Ramos (cell line): ENCODE data around the gene MATN1.

Source experiments
- in situ Hi-C: fragments of 300-500 bp; cut with MboI; formaldehyde crosslinking; loops from one replicate; pipeline ENCODE4 v1.14.3; 2022; ENCODE audit warnings: low sequenced_read_pairs; ENCODE audit not compliant: unreplicated experiment

Gene MATN1

DNA sequence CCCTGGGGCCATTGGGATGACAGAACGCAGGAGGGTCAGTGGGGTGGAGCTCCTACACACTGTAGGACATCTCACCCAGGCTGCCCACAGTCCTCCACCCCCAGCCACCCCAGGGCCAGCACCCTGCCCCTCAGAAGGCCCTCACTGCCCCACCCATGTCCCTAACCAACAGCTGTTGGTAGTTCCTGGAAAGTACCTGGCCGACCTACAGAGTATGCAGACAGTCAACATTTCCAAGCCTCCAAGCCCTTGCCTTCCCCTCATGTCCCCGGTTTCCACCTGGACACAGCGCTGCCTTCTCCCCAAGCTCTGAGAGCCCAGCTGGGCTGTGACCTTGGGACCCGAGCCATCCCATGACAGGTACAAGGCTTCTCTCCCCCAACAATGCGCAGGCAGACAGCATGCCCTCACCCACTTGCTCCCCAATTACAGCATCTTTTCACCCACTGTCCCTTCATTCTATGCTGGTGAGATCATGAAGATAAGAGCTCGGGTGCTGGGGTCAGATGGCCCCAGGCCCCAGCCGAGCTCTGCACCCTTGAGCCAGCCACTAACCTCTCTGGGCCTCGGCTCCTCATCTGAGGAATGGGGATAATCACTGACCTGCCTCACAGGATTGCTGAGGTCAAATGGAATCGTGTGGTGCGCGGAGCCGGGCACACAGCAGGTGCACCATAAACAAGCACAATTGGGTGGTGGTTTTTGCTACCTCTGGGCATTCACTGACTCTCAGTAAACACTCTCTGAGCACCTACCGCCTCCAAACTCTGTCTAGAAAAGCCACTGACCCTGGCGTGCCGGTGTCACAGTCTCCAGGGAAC lies 23.0 kb upstream of the MATN1 start:
- in situ Hi-C loops = no loop called here

DNA sequence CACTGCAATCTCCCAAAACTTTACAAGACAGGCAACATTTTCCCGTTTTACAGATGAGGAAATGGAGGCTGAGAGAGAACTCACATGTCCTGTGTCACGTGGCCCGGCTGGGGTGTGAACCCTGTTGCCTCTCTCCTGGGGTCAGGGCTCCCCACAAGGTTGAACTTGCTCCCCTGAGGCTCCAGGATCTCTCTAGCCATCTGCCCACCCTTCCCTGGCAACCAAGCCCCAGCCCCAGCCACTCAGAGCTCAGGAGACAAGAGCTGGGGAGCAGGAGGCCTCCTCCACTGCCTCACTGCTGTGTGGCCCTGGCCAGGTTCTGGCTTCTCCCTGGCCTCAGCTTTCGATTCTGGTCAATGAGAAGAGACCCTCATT lies 22.4 kb upstream of the MATN1 start:
- in situ Hi-C loops = no loop called here

DNA sequence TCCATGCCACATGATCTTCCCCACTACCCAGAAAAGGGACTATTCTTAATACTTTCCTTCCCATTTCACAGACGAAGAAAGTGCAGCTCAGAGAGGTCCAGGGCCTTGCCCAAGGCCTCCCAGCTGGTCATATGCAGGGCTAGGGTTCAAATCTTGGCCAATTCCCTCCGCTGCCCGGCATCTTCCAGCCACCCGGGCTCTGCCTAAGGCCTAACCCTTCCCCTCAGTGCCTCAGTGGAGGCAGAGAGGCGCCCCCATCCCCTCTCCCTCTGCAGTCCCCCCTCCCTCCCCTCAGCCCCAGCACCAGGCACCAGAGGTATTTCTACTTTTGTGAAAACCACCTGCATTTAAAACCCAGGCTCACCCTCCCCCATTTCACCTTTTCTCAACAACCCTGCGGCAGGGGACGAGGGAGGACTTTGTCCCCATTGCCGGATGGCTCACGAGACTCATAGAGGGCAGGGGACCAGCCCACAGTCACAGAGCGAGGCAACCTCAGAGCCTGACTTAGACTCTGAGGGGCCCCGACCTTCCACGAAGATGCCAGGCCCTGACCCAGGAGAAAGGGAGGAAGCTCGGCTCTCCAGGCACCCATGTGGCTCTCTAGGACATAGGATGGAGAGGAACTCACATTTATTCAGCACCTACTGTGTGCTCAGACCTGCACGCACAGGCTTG lies 21.9 kb upstream of the MATN1 start:
- in situ Hi-C loops = no loop called here

DNA sequence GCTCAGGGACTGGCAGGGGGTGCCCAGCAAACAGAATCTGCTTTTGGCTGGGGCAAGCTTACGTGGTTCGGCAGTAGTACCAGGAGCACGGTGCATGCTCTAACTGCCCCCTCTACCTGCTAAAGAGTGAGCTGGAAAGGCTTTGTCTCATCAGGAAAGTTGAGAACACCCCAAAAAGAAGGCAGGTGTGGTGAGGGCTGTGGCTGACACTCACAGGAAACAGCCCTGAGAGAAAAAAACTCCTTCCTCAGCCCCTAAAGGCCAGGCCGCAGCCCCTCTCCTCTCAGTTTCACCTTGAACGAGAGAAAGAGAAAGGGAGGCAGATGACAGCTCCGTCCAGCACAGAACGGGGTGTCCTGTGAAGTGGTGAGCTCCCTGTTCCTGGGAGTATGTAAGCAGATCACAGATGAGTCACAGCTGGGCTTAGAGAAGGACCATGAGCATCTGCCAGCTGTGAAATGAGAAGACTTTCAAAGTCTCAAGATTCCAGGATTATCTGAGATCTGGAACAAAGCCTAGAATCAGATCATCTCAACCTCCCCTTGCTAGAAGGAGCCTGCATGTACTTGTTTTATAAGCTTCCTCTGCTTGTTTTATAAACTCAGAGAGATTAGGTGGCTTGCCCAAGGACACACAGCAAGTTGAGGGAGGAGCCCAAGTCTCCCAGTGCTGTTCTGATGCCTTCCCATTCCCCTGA lies 20.8 kb upstream of the MATN1 start:
- in situ Hi-C loops = no loop called here

DNA sequence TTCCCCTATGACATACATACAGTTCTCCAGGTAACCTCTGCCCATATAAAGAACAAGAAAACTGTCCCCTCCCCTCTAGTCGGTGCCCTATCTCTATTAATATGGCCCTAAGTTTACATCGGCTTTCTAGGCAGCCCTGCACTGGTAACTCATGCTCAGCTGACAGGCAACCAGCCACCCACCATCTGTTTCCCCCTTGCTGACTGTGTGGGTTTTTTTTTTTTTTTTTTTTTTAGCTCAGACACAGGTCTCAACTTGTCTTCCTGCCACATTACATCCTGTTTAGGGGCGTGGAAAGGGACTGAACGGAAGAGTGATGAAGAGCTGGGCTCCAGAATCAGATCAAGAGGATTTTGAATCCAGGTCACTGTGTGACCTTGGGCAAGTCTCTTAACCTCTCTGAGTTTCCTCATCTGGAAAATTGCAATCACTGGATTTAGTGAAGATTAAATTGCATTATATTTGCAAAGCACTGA lies 20.2 kb upstream of the MATN1 start:
- in situ Hi-C loops = no loop called here

DNA sequence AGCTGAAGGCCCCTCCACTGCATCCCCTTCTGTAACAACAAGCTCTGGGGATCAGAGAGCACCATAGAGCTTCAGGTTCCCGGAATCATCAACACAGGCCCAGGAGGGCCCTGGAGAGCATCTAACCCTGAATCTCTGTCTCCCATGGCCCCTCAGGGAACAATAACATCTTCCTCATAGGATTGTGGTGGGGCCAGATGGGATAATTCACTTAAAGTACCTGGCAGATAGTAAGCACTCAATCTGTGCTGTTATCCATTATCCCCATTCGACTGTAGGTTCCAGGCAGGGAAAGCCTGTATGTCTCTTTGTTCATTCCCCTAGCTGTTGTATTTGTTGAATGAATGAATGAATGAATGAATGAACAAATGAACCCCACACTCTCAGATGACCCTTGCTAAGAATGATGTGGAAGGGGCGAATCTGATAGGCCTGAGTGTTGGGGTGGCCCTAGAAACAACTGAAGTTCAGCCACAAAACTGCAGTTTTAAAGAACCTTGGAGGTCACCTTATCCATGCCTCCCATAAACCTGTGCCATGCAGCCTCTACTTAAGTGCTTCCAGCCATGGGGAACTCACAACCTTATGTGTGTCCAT lies 19.7 kb upstream of the MATN1 start:
- in situ Hi-C loops = no loop called here

DNA sequence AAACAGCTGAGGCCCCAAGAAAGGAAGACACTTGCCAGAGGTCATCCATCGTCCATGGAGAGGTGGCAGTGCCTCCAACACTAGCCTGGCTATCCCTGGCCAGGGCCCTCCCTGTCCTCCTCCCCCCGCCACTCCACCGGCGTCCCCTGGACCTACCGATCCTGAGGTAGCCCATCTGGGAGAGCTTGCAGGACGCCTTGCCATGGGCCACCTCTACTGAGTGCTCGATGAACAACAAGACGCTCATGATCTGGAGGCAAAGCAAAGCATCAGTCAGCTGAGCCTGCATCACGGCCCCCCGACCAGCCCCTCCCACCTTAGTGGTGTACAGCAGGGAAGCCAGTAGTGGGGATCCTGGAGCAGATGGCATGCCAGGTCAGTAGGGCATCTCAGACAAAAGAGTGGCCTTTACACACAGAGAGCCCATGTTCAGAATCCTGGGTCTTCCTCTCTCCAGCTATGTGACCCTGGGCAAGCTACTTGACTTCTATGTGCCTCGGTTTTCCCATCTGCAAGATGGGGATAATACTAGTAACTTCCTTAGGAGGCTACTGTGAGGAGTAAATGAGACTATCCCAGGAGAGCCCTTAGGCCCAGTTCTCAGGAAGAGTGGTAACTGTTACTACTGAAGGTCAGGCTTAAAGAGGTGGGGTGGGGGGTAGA lies 19.0 kb upstream of the MATN1 start:
- in situ Hi-C loops = no loop called here

DNA sequence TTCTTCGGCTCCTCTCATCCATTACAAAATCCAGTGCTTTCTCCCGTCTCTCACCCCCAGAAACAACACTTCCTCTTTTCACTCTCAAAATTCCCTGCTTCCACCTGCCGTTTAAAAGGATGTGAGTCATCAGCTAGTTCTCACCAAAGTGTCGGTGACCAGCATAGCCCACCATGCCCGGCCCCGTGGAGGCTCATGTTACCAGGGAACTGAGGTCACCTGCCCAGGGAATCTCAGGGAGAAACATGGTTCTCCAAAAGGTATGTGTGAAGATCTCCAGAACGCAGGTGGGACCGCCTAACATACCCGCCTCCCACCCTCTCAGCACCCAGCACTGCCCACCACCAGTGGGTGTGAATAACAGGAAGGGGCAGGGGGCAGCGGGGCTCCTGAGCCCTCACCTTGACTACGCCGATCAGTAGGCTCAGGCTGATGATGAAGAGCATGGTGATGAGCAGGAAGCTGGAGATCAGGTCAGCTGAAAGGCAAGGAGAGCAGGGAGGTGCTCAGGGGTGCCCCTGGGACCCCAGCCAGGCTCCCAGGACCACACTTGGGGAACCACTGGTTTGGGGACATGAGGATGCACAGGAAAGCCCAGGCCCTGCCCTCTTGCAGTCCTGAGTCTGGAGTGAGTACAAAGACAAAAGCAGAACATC lies 18.0 kb upstream of the MATN1 start:
- in situ Hi-C loops = no loop called here

DNA sequence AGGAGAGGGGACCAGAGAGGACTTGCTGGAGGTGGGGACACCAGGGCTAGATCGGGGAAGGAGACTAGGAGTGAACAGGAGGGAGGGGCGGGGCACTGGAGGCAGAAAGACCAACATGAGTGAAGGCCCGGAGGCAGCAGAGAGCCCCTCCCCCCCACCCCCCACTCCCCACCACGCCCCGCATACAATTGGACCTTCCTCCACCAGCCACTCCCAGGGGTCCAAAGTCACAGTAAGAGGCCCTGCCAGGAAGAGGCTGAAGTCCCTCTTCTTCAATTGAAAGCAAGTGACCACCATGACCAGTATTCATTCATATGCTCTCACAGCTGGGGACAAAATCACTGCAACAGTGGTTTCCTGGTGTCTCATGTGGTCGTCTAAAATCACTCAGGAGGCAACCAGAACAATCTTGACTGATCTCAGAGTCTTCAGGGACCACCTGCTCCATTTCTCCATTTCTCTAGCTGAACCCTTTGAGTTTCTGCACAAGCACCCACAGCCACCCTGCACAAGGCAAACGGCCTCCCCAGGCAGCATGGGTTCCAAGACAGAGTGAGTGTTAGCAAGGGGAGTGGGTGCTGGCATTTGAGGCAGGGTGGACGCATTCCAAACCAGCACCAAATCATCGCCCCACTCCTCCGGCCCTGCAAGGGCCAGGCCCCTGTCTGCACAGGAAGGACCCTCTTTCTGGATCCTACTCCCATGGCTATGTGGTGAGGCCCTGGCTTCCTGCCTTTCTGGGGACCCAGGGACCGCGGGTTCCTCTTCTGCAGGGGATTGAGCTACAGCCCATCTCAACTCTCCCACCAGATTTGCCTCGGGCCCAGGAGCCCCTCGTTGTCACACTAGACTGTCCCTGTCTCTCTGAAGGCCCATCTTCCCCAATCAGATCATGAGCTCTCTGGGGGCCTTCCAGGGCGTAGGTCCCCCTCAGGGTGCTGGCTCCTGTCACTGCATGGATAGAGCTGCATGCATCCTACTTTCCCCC lies 17.2 kb upstream of the MATN1 start:
- in situ Hi-C loops = no loop called here

DNA sequence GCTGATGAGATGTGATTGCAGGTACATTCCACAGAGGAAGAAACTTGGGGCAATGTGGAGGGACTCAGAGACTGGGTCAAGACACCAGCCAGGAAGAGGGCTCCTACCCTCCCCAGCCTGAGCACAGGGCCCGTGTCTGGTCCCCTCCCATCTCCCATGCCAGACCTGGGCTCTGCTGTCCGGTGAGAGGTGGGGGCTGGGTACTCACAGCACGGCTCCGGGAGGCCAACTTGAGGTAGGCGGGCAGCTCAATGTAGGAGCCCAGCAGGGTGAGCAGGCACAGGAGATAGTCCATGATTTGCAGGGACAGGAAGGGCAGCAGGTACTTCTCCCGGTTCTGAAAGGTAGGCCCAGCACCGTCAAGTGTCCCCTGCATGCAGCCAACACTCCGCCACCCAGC lies 16.2 kb upstream of the MATN1 start:
- in situ Hi-C loops = no loop called here

DNA sequence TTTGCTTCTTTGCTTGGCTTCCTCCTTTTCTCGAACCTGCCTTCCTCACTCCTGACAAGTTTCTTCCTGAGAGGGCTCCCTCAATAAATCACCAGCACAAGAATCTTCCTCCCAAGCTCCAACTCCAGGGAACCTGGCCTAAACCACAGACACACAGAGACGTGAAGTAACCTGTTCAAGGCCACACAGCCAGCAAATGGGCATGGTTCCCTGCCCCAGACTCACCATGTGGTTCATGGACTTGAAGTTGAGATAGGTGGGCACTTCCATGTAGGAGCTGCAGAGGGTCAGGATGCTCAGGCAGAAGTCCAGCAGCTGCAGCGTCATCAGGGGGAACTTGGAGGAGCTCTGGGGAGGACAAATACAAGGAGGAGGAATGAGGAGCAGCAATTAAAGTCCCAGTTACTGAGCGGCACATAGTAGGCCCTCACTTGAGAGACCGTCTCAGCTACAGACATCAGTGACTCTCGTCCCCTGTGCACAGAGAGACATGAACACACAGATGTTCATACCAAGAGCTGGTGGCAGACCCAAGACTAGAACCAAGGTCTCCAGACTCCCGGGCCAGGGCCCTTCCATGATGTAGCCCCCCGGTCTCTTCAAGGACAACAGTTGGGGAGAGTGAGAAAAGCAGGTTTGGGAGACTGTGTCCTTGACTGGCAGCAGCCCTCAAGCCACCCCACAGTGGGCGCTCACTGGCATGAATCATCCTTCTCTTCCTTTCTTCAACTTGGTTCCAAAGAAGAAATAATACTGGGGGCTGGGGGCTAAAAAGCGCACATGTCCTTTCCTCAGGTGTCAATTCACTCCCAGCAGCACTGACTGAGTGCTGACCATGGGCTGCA lies 15.6 kb upstream of the MATN1 start:
- in situ Hi-C loops = no loop called here

DNA sequence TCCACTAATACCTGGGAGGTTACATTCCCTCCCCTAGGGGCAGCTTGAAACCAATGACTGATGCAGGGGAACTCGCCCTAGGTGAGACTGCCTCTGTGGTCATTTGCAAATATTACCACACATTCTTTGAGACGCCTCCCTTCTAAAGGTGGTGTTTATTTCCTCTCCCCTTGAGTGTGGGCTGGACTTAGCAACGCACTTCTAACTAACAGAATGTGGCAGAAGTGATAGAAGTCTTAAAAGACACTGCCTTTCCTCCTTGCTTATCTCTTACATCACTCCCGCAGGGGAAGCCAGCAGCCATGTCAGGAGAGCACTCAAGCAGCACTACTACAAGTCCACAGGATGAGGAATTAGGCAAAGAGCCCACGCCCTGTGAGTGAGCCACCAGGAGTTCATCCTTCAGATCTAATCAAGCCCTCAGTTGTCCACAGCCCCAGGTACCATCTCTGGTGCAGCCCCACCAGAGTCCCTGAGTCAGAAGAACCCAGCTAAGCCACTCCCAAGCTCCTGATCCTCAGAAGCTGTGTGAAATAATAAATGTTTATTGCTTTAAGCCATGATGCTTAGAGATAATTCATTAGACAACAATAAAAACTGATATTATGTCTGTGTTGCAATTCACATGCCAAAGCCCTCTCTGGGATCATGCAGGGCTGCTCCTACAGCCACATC lies 14.8 kb upstream of the MATN1 start:
- in situ Hi-C loops = no loop called here

DNA sequence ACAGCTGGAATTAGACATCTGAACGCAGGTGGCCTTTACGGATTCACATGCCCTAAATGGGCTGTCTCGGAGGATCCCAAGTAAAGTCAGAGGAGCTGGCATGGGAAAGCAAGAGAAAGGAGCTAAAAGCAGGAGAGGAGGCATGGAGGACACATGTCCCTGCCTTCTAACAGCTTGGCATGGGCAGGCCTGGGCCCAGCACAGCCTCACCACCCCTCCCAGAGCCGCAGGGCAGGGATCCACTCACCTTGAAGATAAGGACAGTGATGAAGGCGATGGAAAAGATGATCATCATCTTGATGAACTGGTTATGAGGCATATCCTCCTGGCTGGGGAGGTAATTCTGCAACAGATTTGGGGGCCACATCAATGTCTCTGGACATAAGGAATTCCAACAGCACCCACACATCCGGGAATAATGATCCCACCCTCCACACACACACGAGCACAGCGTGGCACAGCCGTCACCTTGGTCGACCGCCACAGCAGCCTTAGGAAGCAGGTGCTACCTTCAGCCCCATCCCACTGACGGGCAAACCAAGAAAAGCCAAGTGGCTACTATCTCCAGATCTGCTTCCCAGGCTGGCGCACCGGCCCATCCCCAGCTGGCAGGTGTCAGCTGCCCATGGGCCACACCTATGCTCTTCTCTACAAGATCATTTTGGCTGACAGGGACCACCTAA lies 14.1 kb upstream of the MATN1 start:
- in situ Hi-C loops = no loop called here

DNA sequence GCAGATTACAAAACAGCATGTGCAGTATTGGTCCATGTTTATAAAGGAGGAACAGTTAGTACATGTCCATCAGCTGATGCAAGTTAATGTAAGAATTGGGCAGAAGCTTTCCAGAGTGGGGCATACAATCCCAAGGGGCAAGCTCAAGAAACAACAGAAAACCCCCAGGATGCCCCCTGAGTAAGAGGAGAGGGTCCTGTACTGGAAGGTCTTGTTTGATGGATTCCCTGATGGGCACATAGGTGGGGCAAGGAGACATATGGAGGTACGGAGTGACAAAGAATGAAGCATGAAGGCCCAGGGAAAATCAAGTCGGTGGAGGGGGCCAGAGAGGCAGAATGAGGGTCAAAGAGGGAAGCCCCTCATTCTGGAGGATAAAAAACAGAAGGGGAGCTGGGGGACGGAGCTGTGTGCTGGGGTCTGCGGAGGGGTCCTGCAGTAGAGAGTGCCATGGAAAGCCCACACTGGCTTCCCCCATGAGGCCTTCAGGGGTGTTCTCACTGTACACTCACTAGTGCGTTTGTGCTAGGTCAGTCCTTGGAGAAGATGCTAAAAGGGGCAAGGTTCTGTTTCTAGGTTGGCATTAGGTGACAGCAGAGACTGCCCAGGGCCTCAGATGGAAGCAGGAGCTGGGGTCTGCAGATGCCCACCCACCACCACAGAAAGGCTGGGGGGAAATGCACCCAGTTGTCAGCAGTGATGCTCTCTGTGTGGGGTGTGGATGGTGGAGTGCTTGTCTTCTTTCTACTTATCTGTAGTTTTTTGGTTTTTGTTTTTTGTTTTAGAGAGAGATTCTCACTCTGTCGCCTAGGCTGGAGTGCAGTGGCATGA lies 12.5 kb upstream of the MATN1 start:
- in situ Hi-C loops = no loop called here

DNA sequence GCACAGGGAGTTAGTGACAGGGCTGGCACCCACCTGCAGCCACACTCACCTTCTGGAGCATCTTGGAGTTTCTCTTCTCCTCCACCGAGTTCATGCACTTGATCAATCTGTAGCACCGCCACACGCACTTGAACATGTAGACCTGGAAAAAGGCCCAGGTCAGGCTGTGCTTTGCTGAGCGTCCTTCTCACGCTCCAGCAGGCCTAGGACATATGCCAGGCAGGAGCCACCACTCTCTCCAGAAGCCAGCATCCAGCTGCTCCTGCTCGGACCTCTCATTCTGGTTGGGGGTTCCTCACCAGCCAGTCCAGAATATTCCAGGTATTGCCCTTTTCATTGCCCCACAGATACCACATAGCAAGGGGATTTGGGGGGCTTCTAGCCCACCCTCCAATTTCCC lies 11.7 kb upstream of the MATN1 start:
- in situ Hi-C loops = no loop called here

DNA sequence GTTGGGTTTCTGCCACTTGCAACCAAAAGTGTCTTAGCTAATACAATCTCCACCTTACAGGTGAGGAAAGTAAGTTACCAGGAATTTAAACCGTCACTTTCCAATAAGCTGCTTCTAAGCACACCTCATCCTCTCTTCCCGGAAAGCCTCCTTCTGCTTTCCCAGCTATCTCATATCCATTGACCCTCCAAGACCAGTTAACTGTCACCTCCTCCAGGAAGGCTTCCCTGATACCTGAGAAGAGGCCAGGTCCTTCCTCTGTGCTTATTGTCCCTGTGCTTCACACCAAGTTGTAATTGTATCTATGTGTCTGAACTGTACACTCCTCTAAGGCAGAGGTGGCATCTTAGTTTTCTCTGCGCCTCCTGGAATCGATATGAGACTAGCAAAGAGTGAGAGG lies 11.2 kb upstream of the MATN1 start:
- in situ Hi-C loops = no loop called here
